Measurements from ENCODE around the gene TTLL6.

The TTLL6 gene

GRCh38 chr17:48809182-48809581, 7.8 kb downstream of the TTLL6 start:
- H3K4me2 ChIP-seq (ENCODE audit: low read length): no peak overlapping the region
- H3K79me2 ChIP-seq (ENCODE audit: insufficient read depth, low read length): no peaks in the 10 kb centered on the region
- H3K36me3 ChIP-seq (ENCODE audit: insufficient read depth, low read length): no peaks in the 10 kb centered on the region
- TF ChIP-seq EZH2 (IDR thresholded peaks at IDR 0.05; ENCODE audit: borderline replicate concordance, low read length) (no peak), CTCF (IDR thresholded peaks at IDR 0.05; ENCODE audit: low read length) (no peak)
- no peaks in the 10 kb centered on the region for H3K27me3 ChIP-seq (ENCODE audit: insufficient read depth, low read length)
- H2AFZ ChIP-seq (ENCODE audit: low read length): no peak overlapping the region
- H3F3A ChIP-seq (ENCODE audit: insufficient read depth, low read length): no peaks in the 10 kb centered on the region
- no peaks in the 10 kb centered on the region for H4K20me1 ChIP-seq (ENCODE audit: insufficient read depth, low read length)
- H3K9ac ChIP-seq (ENCODE audit: low read length): no peak overlapping the region
- no peak overlapping the region for H3K27ac ChIP-seq (ENCODE audit: low read depth, low read length, poor library complexity, severe bottlenecking)
- H3K4me3 ChIP-seq (ENCODE audit: low read depth, low read length, poor library complexity, severe bottlenecking): no peak overlapping the region
- H3K4me1 ChIP-seq (ENCODE audit: insufficient read depth, low read length, severe bottlenecking): no peaks in the 10 kb centered on the region
- H3K9me3 ChIP-seq (ENCODE audit: low read length): no peaks in the 10 kb centered on the region
- no peaks in the 10 kb centered on the region for H3K9me2 ChIP-seq (ENCODE audit: low read depth, low read length)

GRCh38 chr17:48804936-48805411, 12.1 kb downstream of the TTLL6 start:
- H3K4me1 ChIP-seq (ENCODE audit: insufficient read depth, low read length, severe bottlenecking): no peaks in the 10 kb centered on the region
- H3K36me3 ChIP-seq (ENCODE audit: insufficient read depth, low read length): no peaks in the 10 kb centered on the region
- H3K4me2 ChIP-seq (ENCODE audit: low read length): no peak overlapping the region
- no peaks in the 10 kb centered on the region for H3K9me2 ChIP-seq (ENCODE audit: low read depth, low read length)
- no peaks in the 10 kb centered on the region for H3K79me2 ChIP-seq (ENCODE audit: insufficient read depth, low read length)
- no peak overlapping the region for H3K4me3 ChIP-seq (ENCODE audit: low read depth, low read length, poor library complexity, severe bottlenecking)
- no peaks in the 10 kb centered on the region for H3K9me3 ChIP-seq (ENCODE audit: low read length)
- peak; percentile 89 for TF ChIP-seq CTCF (IDR thresholded peaks at IDR 0.05; ENCODE audit: low read length)
- TF ChIP-seq EZH2 (IDR thresholded peaks at IDR 0.05; ENCODE audit: borderline replicate concordance, low read length): no peak
- H3K9ac ChIP-seq (ENCODE audit: low read length): no peak overlapping the region
- H3F3A ChIP-seq (ENCODE audit: insufficient read depth, low read length): no peaks in the 10 kb centered on the region
- H4K20me1 ChIP-seq (ENCODE audit: insufficient read depth, low read length): no peaks in the 10 kb centered on the region
- H3K27ac ChIP-seq (ENCODE audit: low read depth, low read length, poor library complexity, severe bottlenecking): no peak overlapping the region
- no peak overlapping the region for H2AFZ ChIP-seq (ENCODE audit: low read length)
- H3K27me3 ChIP-seq (ENCODE audit: insufficient read depth, low read length): peaks cover 10% of the 10 kb centered on the region; the same call in 1 of the 2 replicates

GRCh38 chr17:48800626-48801217, 16.3 kb downstream of the TTLL6 start:
- no peak overlapping the region for H3K27ac ChIP-seq (ENCODE audit: low read depth, low read length, poor library complexity, severe bottlenecking)
- H2AFZ ChIP-seq (ENCODE audit: low read length): no peak overlapping the region
- H3K9me2 ChIP-seq (ENCODE audit: low read depth, low read length): no peaks in the 10 kb centered on the region
- no peaks in the 10 kb centered on the region for H4K20me1 ChIP-seq (ENCODE audit: insufficient read depth, low read length)
- H3K4me2 ChIP-seq (ENCODE audit: low read length): no peak overlapping the region
- H3F3A ChIP-seq (ENCODE audit: insufficient read depth, low read length): no peaks in the 10 kb centered on the region
- TF ChIP-seq EZH2 (IDR thresholded peaks at IDR 0.05; ENCODE audit: borderline replicate concordance, low read length) (no peak), CTCF (IDR thresholded peaks at IDR 0.05; ENCODE audit: low read length) (no peak)
- H3K4me3 ChIP-seq (ENCODE audit: low read depth, low read length, poor library complexity, severe bottlenecking): no peak overlapping the region
- H3K79me2 ChIP-seq (ENCODE audit: insufficient read depth, low read length): no peaks in the 10 kb centered on the region
- H3K36me3 ChIP-seq (ENCODE audit: insufficient read depth, low read length): no peaks in the 10 kb centered on the region
- H3K9me3 ChIP-seq (ENCODE audit: low read length): no peaks in the 10 kb centered on the region
- no peaks in the 10 kb centered on the region for H3K4me1 ChIP-seq (ENCODE audit: insufficient read depth, low read length, severe bottlenecking)
- H3K27me3 ChIP-seq (ENCODE audit: insufficient read depth, low read length): peaks cover 10% of the 10 kb centered on the region; the same call in 1 of the 2 replicates
- no peak overlapping the region for H3K9ac ChIP-seq (ENCODE audit: low read length)
